Measurements from ENCODE around the gene XPO1. TPM values are rescaled to one million over a fixed set of nuclear protein-coding genes. Genes with fewer than 3 reads are reported as not detected.

Gene XPO1
- total RNA-seq, 2 donors from 2014 or later = 264 to 315 TPM

DNA sequence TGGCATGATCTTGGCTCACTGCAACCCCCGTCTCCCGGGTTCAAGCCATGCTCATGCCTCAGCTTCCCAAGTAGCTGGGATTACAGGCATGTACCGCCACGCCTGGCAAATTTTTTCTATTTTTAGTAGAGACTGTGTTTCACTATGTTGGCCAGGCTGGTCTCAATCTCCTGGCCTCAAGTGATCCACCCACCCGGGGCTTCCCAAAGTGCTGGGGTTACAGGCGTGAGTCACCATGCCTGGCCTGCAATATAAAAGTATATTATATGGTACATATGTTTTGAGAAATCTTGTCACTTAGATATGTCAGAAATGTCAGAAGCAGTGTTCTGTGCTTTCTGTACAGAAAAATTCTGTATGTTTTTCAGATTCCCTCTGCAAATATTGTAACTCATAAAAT, 19.2 kb upstream of the XPO1 start:
- Histone ChIP-seq H3K9me3 (ENCODE audit: control insufficient read depth, low read length) (no peaks in the 10 kb centered on the region), H3K27ac (ENCODE audit: low read depth, low read length) (no peak overlapping the region), H3K36me3 (ENCODE audit: control insufficient read depth, insufficient read depth, low read length) (no peaks in the 10 kb centered on the region), H3K4me1 (ENCODE audit: control insufficient read depth, insufficient read depth, low read length) (no peaks in the 10 kb centered on the region), H3K27me3 (ENCODE audit: control insufficient read depth, insufficient read depth, low read length, poor library complexity, severe bottlenecking) (no peaks in the 10 kb centered on the region), H3K9ac (ENCODE audit: extremely low read depth, low read length, poor library complexity, severe bottlenecking) (no peak overlapping the region), H3K4me3 (ENCODE audit: low read length) (no peak overlapping the region)
- Mint-ChIP-seq H3K9me3 (no peaks in the 10 kb centered on the region), H3K27me3 (ENCODE audit: insufficient read depth) (no peaks in the 10 kb centered on the region), H3K36me3 (ENCODE audit: low read depth) (no peaks in the 10 kb centered on the region), H3K4me3 (no peak overlapping the region), H3K27ac (no peak overlapping the region), H3K4me1 (no peaks in the 10 kb centered on the region)
- WGBS, 2 experiments (ENCODE audit: insufficient coverage in 1 of 2, insufficient read length in 1 of 2) = 94 to 96% methylated on average over 6 of the region's 6 CpGs
- DNase-seq = no peak
- TF ChIP-seq, protein P1, sequence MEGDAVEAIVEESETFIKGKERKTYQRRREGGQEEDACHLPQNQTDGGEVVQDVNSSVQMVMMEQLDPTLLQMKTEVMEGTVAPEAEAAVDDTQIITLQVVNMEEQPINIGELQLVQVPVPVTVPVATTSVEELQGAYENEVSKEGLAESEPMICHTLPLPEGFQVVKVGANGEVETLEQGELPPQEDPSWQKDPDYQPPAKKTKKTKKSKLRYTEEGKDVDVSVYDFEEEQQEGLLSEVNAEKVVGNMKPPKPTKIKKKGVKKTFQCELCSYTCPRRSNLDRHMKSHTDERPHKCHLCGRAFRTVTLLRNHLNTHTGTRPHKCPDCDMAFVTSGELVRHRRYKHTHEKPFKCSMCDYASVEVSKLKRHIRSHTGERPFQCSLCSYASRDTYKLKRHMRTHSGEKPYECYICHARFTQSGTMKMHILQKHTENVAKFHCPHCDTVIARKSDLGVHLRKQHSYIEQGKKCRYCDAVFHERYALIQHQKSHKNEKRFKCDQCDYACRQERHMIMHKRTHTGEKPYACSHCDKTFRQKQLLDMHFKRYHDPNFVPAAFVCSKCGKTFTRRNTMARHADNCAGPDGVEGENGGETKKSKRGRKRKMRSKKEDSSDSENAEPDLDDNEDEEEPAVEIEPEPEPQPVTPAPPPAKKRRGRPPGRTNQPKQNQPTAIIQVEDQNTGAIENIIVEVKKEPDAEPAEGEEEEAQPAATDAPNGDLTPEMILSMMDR (conservative IDR thresholded peaks at IDR 0.05) = no peak

DNA sequence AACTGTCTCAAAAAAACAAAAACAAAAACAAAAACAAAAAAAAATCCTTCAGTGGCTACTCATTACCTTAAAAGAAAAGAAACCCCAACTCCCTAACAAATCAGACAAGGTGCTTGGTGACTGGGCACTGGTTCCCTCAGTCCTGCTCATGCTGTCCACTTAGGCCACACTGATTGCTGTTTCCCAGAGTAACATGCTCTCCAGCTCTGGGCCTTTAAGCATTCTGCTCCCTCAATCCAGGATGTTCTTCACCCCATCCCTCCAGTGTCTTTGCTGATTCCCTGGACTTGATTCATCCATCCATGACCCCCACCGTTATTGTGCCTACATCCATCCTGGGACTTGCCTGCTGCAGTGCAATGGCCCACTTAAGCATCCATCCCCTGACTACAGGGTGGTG, 16.4 kb upstream of the XPO1 start:
- Histone ChIP-seq H3K9ac (ENCODE audit: extremely low read depth, low read length, poor library complexity, severe bottlenecking) (no peak overlapping the region), H3K9me3 (ENCODE audit: control insufficient read depth, low read length) (no peaks in the 10 kb centered on the region), H3K4me3 (ENCODE audit: low read length) (no peak overlapping the region), H3K27me3 (ENCODE audit: control insufficient read depth, insufficient read depth, low read length, poor library complexity, severe bottlenecking) (no peaks in the 10 kb centered on the region), H3K4me1 (ENCODE audit: control insufficient read depth, insufficient read depth, low read length) (no peaks in the 10 kb centered on the region), H3K36me3 (ENCODE audit: control insufficient read depth, insufficient read depth, low read length) (no peaks in the 10 kb centered on the region), H3K27ac (ENCODE audit: low read depth, low read length) (no peak overlapping the region)
- Mint-ChIP-seq H3K36me3 (ENCODE audit: low read depth) (no peaks in the 10 kb centered on the region), H3K4me1 (peaks cover 14% of the 10 kb centered on the region), H3K4me3 (no peak overlapping the region), H3K27ac (no peak overlapping the region), H3K9me3 (no peaks in the 10 kb centered on the region), H3K27me3 (ENCODE audit: insufficient read depth) (no peaks in the 10 kb centered on the region)
- TF ChIP-seq, protein P1 (conservative IDR thresholded peaks at IDR 0.05) = no peak
- no peak for DNase-seq
- 87% methylated on average over 1 of the region's 1 CpG; no CpG with 5 or more reads in 1 of the 2 experiments for WGBS, 2 experiments (ENCODE audit: insufficient coverage in 1 of 2, insufficient read length in 1 of 2)

DNA sequence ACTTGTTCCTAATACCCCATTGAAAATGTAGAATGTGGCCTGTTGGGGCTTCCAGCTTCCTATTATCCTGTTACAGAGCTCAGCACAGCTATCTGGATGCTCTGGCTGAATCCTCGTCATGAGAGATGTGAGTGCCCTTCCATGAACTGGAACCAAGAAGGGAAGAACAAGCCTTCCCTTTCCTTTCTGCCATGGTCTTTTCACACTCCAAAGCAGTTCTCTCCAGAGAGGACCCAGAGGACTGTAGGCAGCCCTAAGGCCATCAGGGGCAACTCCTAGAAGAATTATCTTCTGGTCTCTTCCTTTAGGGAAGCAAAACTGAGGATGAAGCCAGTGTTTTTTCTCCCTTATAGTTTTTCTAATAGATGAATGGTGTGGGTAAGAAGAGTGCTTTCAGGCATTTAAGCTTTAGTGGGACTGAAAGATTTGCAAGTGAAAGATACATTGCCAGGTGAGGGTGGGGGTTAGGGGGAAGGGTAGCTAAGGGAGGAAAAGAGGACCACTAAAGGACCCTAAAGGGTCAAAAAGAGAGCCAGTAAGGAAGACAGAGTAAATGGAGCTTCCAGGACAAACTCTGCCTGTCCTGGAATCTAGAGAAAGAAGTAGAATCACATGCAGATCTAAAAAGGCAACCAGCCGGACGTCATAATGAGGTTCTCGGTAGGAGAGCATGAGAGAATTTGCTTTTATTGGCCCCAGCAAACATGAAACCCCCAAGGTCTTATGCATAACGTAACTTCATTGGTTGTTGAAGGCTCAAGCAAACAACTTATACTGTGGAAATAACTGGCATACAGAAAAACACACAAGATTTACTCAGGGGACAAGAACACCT, 12.4 kb upstream of the XPO1 start:
- Mint-ChIP-seq H3K36me3 (ENCODE audit: low read depth) (no peaks in the 10 kb centered on the region), H3K27ac (no peak overlapping the region), H3K4me1 (peaks cover 17% of the 10 kb centered on the region), H3K27me3 (ENCODE audit: insufficient read depth) (no peaks in the 10 kb centered on the region), H3K9me3 (no peaks in the 10 kb centered on the region), H3K4me3 (no peak overlapping the region)
- Histone ChIP-seq H3K4me3 (ENCODE audit: low read length) (no peak overlapping the region), H3K4me1 (ENCODE audit: control insufficient read depth, insufficient read depth, low read length) (no peaks in the 10 kb centered on the region), H3K27me3 (ENCODE audit: control insufficient read depth, insufficient read depth, low read length, poor library complexity, severe bottlenecking) (no peaks in the 10 kb centered on the region), H3K9me3 (ENCODE audit: control insufficient read depth, low read length) (no peaks in the 10 kb centered on the region), H3K27ac (ENCODE audit: low read depth, low read length) (no peak overlapping the region), H3K36me3 (ENCODE audit: control insufficient read depth, insufficient read depth, low read length) (no peaks in the 10 kb centered on the region), H3K9ac (ENCODE audit: extremely low read depth, low read length, poor library complexity, severe bottlenecking) (no peak overlapping the region)
- TF ChIP-seq, protein P1 (conservative IDR thresholded peaks at IDR 0.05) = no peak
- peak; percentile 49 for DNase-seq
- WGBS, 2 experiments (ENCODE audit: insufficient coverage in 1 of 2, insufficient read length in 1 of 2) = 82 to 86% methylated on average over 5 of the region's 5 CpGs
